NCI-H187 (cell line): Measurements from ENCODE around the gene PHYHD1.

Experiments
- DNase-seq, 2 experiments: peaks; one replicate each; lab custom pipeline; 2025; lab: John Stamatoyannopoulos, UW

Gene PHYHD1

GRCh38 chr9:128920381-128921058, at the start of gene PHYHD1:
Gene PHYHD1 (plus strand): TSS chr9:128920982. CDS start chr9:128922324, 1,342 bp downstream.
- no peak for DNase-seq

- DNase-seq = no peak
These were observed 42.9 kb upstream of the PHYHD1 start for GRCh38 chr9:128877852-128878251.

- DNase-seq = peak; percentile 50 to 88
These were observed 38.7 kb upstream of the PHYHD1 start, which contains the start of the genes KYAT1 and LRRC8A for GRCh38 chr9:128881884-128882676. Gene KYAT1 (minus strand): TSS chr9:128881950. CDS start chr9:128845405, 36,545 bp downstream. Gene LRRC8A (plus strand): TSS chr9:128882133. CDS start chr9:128907165, 25,032 bp downstream.

- DNase-seq = no peak
These were observed 37.8 kb upstream of the PHYHD1 start for GRCh38 chr9:128882677-128883603.

- DNase-seq = no peak
These were observed 36.6 kb upstream of the PHYHD1 start for GRCh38 chr9:128884164-128884563.

GRCh38 chr9:128885376-128885775, 35.4 kb upstream of the PHYHD1 start:
- DNase-seq = no peak

GRCh38 chr9:128885798-128886197, 35.0 kb upstream of the PHYHD1 start:
- DNase-seq = no peak

GRCh38 chr9:128886211-128886891, 34.4 kb upstream of the PHYHD1 start:
- DNase-seq = no peak

GRCh38 chr9:128887049-128887448, 33.7 kb upstream of the PHYHD1 start:
- DNase-seq = no peak

- DNase-seq = no peak
These were observed 32.9 kb upstream of the PHYHD1 start for GRCh38 chr9:128887914-128888350.

- DNase-seq = no peak
These were observed 29.2 kb upstream of the PHYHD1 start for GRCh38 chr9:128891321-128892220.

GRCh38 chr9:128892221-128892921, 28.4 kb upstream of the PHYHD1 start:
- DNase-seq = no peak

GRCh38 chr9:128893354-128893753, 27.4 kb upstream of the PHYHD1 start:
- no peak for DNase-seq

- DNase-seq = no peak
These were observed 26.0 kb upstream of the PHYHD1 start for GRCh38 chr9:128894764-128895163.

GRCh38 chr9:128895556-128895955, 25.2 kb upstream of the PHYHD1 start:
- peak in 1 of 2 experiments; percentile 27 for DNase-seq

GRCh38 chr9:128898382-128898781, 22.4 kb upstream of the PHYHD1 start:
- no peak for DNase-seq

GRCh38 chr9:128898845-128899565, 21.8 kb upstream of the PHYHD1 start:
- DNase-seq = no peak

- no peak for DNase-seq
These were observed 21.0 kb upstream of the PHYHD1 start for GRCh38 chr9:128899566-128900322.
